GM12878 (cell line): Measurements from ENCODE around the gene CDK3. TPM values are rescaled to one million over a fixed set of nuclear protein-coding genes. Genes with fewer than 3 reads are reported as not detected.

ENCODE experiments used
- ATAC-seq: fragments of 200-7000 bp; cut with Tn5 transposase; 3 replicates; pipeline ENCODE4 v1.9.1; 2020; ENCODE audit warnings: mild to moderate bottlenecking, moderate library complexity
- BruUV-seq: library from RNA; stranded (reverse); fragments of 400-500 nt; replicated peaks from 2 replicates; lab custom pipeline; 2021; lab: Mats Ljungman, UMichigan
- CTCF ChIA-PET: fragments of 300-600 bp; sonication (Branson Sonifier 250); formaldehyde crosslinking; extraction: SDS; loops from one replicate; lab custom pipeline; 2021; ENCODE audit warnings: inconsistent platforms; lab: Yijun Ruan, JAX
- POLR2A ChIA-PET: fragments of 350-600 bp; formaldehyde crosslinking; extraction: SDS; loops from one replicate; lab custom pipeline; 2021; ENCODE audit warnings: inconsistent platforms; lab: Charles Lee
- RAD21 ChIA-PET: fragments of 300-600 bp; sonication (Branson Sonifier 250); formaldehyde crosslinking; loops from one replicate; lab custom pipeline; 2023; ENCODE audit warnings: antibody characterized with exemption; ENCODE audit not compliant: unreplicated experiment; lab: Charles Lee
- SMC1A ChIA-PET: fragments of 300-600 bp; sonication (Branson Sonifier 250); formaldehyde crosslinking; loops from one replicate; lab custom pipeline; 2023; ENCODE audit not compliant: unreplicated experiment, uncharacterized antibody; lab: Charles Lee
- DNase-seq: peaks from one replicate; pipeline ENCODE4 v3.0.0-alpha.2; 2011; ENCODE audit warnings: low read depth, low spot score
- FAIRE-seq: peaks from 3 replicates; lab custom pipeline; 2011; peaks lifted over from hg19 to GRCh38; lab: Jason Lieb, UNC
- H2AFZ ChIP-seq: 2 replicates; pipeline ENCODE4 v1.6.0; 2011; ENCODE audit warnings: low read depth, low read length, control low read depth; ENCODE audit not compliant: control insufficient read depth
- H3K27ac ChIP-seq: 2 replicates; pipeline ENCODE4 v1.5.1; 2011; ENCODE audit warnings: control low read depth; ENCODE audit not compliant: control insufficient read depth, insufficient read depth
- H3K27me3 ChIP-seq, 2 experiments: replicated peaks in 1 of 2; 2 replicates each; pipeline versions ENCODE4 v1.6.0 to v1.6.1; 2011; ENCODE audit warnings: low read length in 1 of 2; ENCODE audit not compliant: control insufficient read depth in 2 of 2, insufficient read depth in 2 of 2
- H3K36me3 ChIP-seq, 2 experiments: 2 replicates each; pipeline ENCODE4 v1.5.1; 2011; ENCODE audit warnings: low read length in 1 of 2; ENCODE audit not compliant: control insufficient read depth in 2 of 2, insufficient read depth in 2 of 2
- H3K4me1 ChIP-seq: 2 replicates; pipeline ENCODE4 v1.6.1; 2011; ENCODE audit warnings: mild to moderate bottlenecking, low read length, moderate library complexity, mixed read lengths; ENCODE audit not compliant: control insufficient read depth, insufficient read depth
- H3K4me2 ChIP-seq: 2 replicates; pipeline ENCODE4 v1.6.0; 2011; ENCODE audit warnings: control low read depth; ENCODE audit not compliant: control insufficient read depth, insufficient read depth
- H3K4me3 ChIP-seq: fragments of 200-600 bp; sonication (generic); 2 replicates; pipeline ENCODE4 v1.5.1; 2016
- H3K79me2 ChIP-seq: 2 replicates; pipeline ENCODE4 v1.6.0; 2011; ENCODE audit warnings: low read length; ENCODE audit not compliant: control insufficient read depth, insufficient read depth
- H3K9ac ChIP-seq: 2 replicates; pipeline ENCODE4 v1.8.0; 2011; ENCODE audit warnings: low read length, control low read depth, mixed read lengths; ENCODE audit not compliant: control insufficient read depth, insufficient read depth
- H3K9me3 ChIP-seq: replicated peaks from 3 replicates; pipeline ENCODE4 v1.5.1; 2011; ENCODE audit warnings: mild to moderate bottlenecking, low read length; ENCODE audit not compliant: control insufficient read depth, insufficient read depth
- H4K20me1 ChIP-seq: 2 replicates; pipeline ENCODE4 v1.6.0; 2011; ENCODE audit not compliant: control insufficient read depth, insufficient read depth
- BCL11A ChIP-seq: IDR thresholded peaks from 2 replicates; pipeline ENCODE4 v1.6.1; 2011; ENCODE audit warnings: low read depth, low read length
- BRCA1 ChIP-seq: IDR thresholded peaks from 2 replicates; pipeline ENCODE4 v1.6.1; 2011; ENCODE audit warnings: low read depth, low read length, improper control_type of control experiment
- CBFB ChIP-seq: IDR thresholded peaks from 2 replicates; pipeline ENCODE4 v1.6.1; 2016; ENCODE audit warnings: antibody characterized with exemption, low read depth
- CHD4 ChIP-seq: fragments of 200-600 bp; sonication (generic); IDR thresholded peaks from 2 replicates; pipeline ENCODE4 v1.6.1; 2016; ENCODE audit warnings: mild to moderate bottlenecking
- GABPA ChIP-seq: IDR thresholded peaks from 2 replicates; pipeline ENCODE4 v1.6.1; 2014; ENCODE audit warnings: antibody characterized with exemption, low read depth, mild to moderate bottlenecking, inconsistent platforms
- LARP7 ChIP-seq: fragments of 450-650 bp; IDR thresholded peaks from 2 replicates; pipeline ENCODE4 v1.6.1; 2017; ENCODE audit warnings: mild to moderate bottlenecking
- MEF2B ChIP-seq: fragments of 450-650 bp; IDR thresholded peaks from 2 replicates; pipeline ENCODE4 v1.6.1; 2018; ENCODE audit warnings: mild to moderate bottlenecking, moderate library complexity; ENCODE audit not compliant: partially characterized antibody, poor library complexity, severe bottlenecking
- MYB ChIP-seq: fragments of 150-350 bp; IDR thresholded peaks from 2 replicates; pipeline ENCODE4 v1.6.1; 2014; ENCODE audit warnings: mild to moderate bottlenecking, low read depth, low read length, borderline replicate concordance
- MYC ChIP-seq: IDR thresholded peaks from 2 replicates; pipeline ENCODE4 v1.6.1; 2011; ENCODE audit warnings: mild to moderate bottlenecking, low read length, moderate library complexity, inconsistent platforms; ENCODE audit not compliant: insufficient read depth, insufficient replicate concordance, insufficient read length, severe bottlenecking
- PAX5 ChIP-seq: IDR thresholded peaks from 2 replicates; pipeline ENCODE4 v1.6.1; 2011; ENCODE audit warnings: low read depth, low read length, borderline replicate concordance
- RAD51 ChIP-seq: fragments of 450-650 bp; IDR thresholded peaks from 2 replicates; pipeline ENCODE4 v1.6.1; 2016; ENCODE audit warnings: moderate library complexity, mild to moderate bottlenecking, inconsistent platforms
- RELA ChIP-seq: fragments of 450-650 bp; IDR thresholded peaks from 2 replicates; pipeline ENCODE4 v1.8.0; 2014; ENCODE audit warnings: borderline replicate concordance; ENCODE audit not compliant: partially characterized antibody
- SIN3A ChIP-seq: IDR thresholded peaks from 2 replicates; pipeline ENCODE4 v1.6.1; 2012; ENCODE audit warnings: low read depth, low read length, improper control_type of control experiment
- SPI1 ChIP-seq: IDR thresholded peaks from 2 replicates; pipeline ENCODE4 v1.6.1; 2011; ENCODE audit warnings: low read depth, mild to moderate bottlenecking, low read length, moderate library complexity, borderline replicate concordance; ENCODE audit not compliant: insufficient read depth
- SUPT20H ChIP-seq: IDR thresholded peaks from 2 replicates; pipeline ENCODE4 v1.6.1; 2011; ENCODE audit warnings: low read depth, mild to moderate bottlenecking, low read length, moderate library complexity, borderline replicate concordance; ENCODE audit not compliant: control insufficient read depth
- SUZ12 ChIP-seq: fragments of 200-600 bp; sonication (generic); IDR thresholded peaks from one replicate; pipeline ENCODE4 v1.6.1; 2018; ENCODE audit warnings: antibody characterized with exemption, mild to moderate bottlenecking; ENCODE audit not compliant: unreplicated experiment
- ZBTB40 ChIP-seq: fragments of 450-650 bp; IDR thresholded peaks from 2 replicates; pipeline ENCODE4 v1.6.1; 2016; ENCODE audit warnings: mild to moderate bottlenecking, moderate library complexity, borderline replicate concordance
- ZNF274 ChIP-seq: IDR thresholded peaks from one replicate; pipeline ENCODE4 v1.8.0; 2011; ENCODE audit not compliant: insufficient read length, insufficient read depth
- WGBS: methylation state at CpG from one replicate; pipeline ENCODE4 v1.1.6; 2016; ENCODE audit warnings: low lambda C conversion rate; ENCODE audit not compliant: insufficient replicate concordance, insufficient coverage; ENCODE audit errors: missing lambda C conversion rate; 5-methylcytosine and 5-hydroxymethylcytosine counted together
- in situ Hi-C: fragments of 300-500 bp; cut with MboI; formaldehyde crosslinking; loops from 9 replicates; pipeline ENCODE4 v1.14.3; 2018; ENCODE audit warnings: mixed read lengths
- intact Hi-C: fragments of 100-400 bp; cut with micrococcal nuclease; formaldehyde crosslinking; loops from one replicate; pipeline ENCODE4 v1.14.2; 2022; ENCODE audit not compliant: unreplicated experiment
- polyA plus RNA-seq, 11 experiments: library from polyadenylated mRNA; depleted of rRNA in 4 of 11; unstranded in 6 of 11; stranded (reverse) in 5 of 11; fragments of >200 nt; fragmentation: Nextera tagmentation in 4 of 11; fragmentation: Illumina TruSeq in 1 of 11; extraction: Ambion mirVana in 4 of 11; extraction: Trizol in 1 of 11; gene quantifications; 1 replicate in 1 of 11; 2 replicates in 10 of 11; pipeline versions ENCODE4 v1.2.1 to v1.2.3, GENCODE V29; 2011 to 2016; ENCODE audit warnings: inconsistent platforms in 2 of 11, missing spikeins in 2 of 11, low read depth in 1 of 11
- total RNA-seq, 4 experiments: library from RNA; depleted of rRNA in 3 of 4; stranded (reverse); fragments of >200 nt in 3 of 4; fragmentation: Illumina TruSeq in 1 of 4; extraction: Trizol in 1 of 4; gene quantifications; 2 replicates each; pipeline versions ENCODE4 v1.2.1 to v1.2.3, GENCODE V29; 2013 to 2021
- TF ChIP-seq, protein P1 (sequence below): fragments of 450-650 bp; IDR thresholded peaks from 2 replicates; pipeline ENCODE4 v1.6.1; 2016; ENCODE audit warnings: mild to moderate bottlenecking

Gene CDK3
- total and polyA plus RNA-seq, 10 of the 15 experiments (the other 5 are each of a cell fraction or from before 2014, with no cell fraction given), result 1.1 to 7.1 (median 4.2) TPM

DNA sequence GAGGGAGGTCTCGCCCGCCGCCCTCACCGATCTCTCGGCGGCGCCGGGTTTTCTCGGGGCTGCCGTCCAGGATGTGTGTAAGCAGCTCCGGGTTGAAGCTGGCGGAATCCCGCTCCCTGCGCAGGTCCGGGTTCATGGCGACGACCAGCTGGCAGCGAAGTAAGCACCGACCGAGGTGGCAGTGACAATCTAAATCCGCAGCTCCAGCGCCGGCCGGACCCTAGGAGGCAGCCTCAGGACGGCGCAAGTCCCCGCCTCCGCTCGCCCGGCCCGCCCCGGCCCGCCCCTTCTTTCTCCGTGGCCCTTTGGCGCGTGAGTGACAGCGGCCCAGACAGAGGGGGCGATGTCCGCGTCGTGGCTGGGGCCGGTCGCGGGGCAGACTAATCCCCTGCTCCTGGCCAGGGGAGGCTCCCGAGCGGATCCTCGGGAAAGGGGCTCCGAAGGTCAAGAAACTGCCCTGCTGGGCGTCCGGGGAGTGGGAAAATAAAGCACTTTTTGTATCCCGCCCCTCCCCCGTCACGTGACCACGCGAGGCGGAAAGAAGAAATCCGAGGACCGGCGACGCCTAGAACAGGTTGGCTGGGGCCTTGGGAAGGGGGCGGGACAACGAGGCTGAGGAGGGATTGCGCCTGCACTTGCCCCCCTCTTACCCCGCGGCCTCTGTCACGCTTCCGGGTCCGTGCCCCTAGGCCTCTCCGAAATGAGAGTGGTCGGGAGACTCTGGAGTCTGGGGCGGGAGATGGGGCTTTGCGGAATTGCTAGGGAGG is 21.5 kb upstream of the CDK3 start, which contains the start of the genes ACOX1 and TEN1:
ACOX1 (minus strand) TSS at position 229 of the 767 bp plus-strand sequence; CDS start at position 136, 93 bp downstream.
TEN1 (plus strand) TSS at position 303 of the 767 bp plus-strand sequence. CDS start 6,953 bp downstream, outside the sequence.
- DNase-seq (peak; percentile 80), FAIRE-seq (peak; percentile 73), ATAC-seq (peak; percentile 98)
- Histone ChIP-seq H4K20me1 (no peaks in the 10 kb centered on the region), H3K27me3 (no peaks in the 10 kb centered on the region), H3K4me1 (peaks cover 6% of the 10 kb centered on the region), H3K9me3 (no peaks in the 10 kb centered on the region), H2AFZ (peak within 1 kb of the TSS; percentile 96), H3K36me3 (no peaks in the 10 kb centered on the region), H3K9ac (peak within 1 kb of the TSS; percentile 99), H3K79me2 (peaks cover 20% of the 10 kb centered on the region), H3K27ac (peak within 1 kb of the TSS; percentile 99), H3K4me3 (peak within 1 kb of the TSS; percentile 87), H3K4me2 (peak within 1 kb of the TSS; percentile 98)
- RAD21 ChIA-PET, result interaction anchor here (0.9 to 1.2 kb wide), 7 partner anchors 13 to 85 kb away, joined by 3 to 11 read pairs (median 4); partner anchors contain the start of genes FBF1 and MRPL38
- WGBS, result 1% methylated on average over 71 of the region's 72 CpGs
- POLR2A ChIA-PET, result interaction anchor here (0.5 to 1.2 kb wide), 9 partner anchors 9 to 195 kb away, joined by 3 to 8 read pairs (median 5); partner anchors contain the start of genes FBF1, TRIM65, UNK and WBP2
- BruUV-seq, result no TSS peak
- SMC1A ChIA-PET, result interaction anchor here (0.6 to 2.1 kb wide), 6 partner anchors 14 to 216 kb away, joined by 3 to 6 read pairs (median 4); no protein-coding TSS in a partner anchor
- in situ Hi-C loops (no loop called here), intact Hi-C loops (no loop called here)
- CTCF ChIA-PET, result interaction anchor here (0.5 to 2.0 kb wide), 10 partner anchors 13 to 502 kb away, joined by 3 to 14 read pairs (median 3); partner anchors contain the start of genes CDK3 and MRPL38
- peak; percentile 69; the same call in 1 of the 2 replicates for TF ChIP-seq ZBTB40
- no peak for TF ChIP-seq CHD4
- TF ChIP-seq SUZ12, result no peak
- no peak for TF ChIP-seq SUPT20H
- no peak for TF ChIP-seq MYC
- peak; percentile 23 for TF ChIP-seq RELA
- TF ChIP-seq CBFB, result peak; percentile 77
- no peak for TF ChIP-seq ZNF274
- TF ChIP-seq, protein P1, sequence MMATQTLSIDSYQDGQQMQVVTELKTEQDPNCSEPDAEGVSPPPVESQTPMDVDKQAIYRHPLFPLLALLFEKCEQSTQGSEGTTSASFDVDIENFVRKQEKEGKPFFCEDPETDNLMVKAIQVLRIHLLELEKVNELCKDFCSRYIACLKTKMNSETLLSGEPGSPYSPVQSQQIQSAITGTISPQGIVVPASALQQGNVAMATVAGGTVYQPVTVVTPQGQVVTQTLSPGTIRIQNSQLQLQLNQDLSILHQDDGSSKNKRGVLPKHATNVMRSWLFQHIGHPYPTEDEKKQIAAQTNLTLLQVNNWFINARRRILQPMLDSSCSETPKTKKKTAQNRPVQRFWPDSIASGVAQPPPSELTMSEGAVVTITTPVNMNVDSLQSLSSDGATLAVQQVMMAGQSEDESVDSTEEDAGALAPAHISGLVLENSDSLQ, result peak; percentile 98
- peak; percentile 99 for TF ChIP-seq RAD51
- TF ChIP-seq PAX5, result peak; percentile 43; the same call in 1 of the 2 replicates
- no peak for TF ChIP-seq BCL11A
- TF ChIP-seq MEF2B, result peak; percentile 45
- peak; percentile 57; the same call in 1 of the 2 replicates for TF ChIP-seq SIN3A
- no peak for TF ChIP-seq MYB
- peak; percentile 66; the same call in 1 of the 2 replicates for TF ChIP-seq GABPA
- TF ChIP-seq LARP7, result no peak; the same call in 1 of the 2 replicates
- no peak for TF ChIP-seq SPI1
- TF ChIP-seq BRCA1, result no peak
